PC-3 (cell line): ENCODE measurements around the gene PCED1B. TPM values are rescaled to one million over a fixed set of nuclear protein-coding genes. Genes with fewer than 3 reads are reported as not detected.
"Not testable (repeated sequence)": the region's sequence is repeated elsewhere in the genome, so short reads cannot be mapped to it uniquely, and the experiment has no call there.

Experiments used
- ATAC-seq: fragments of 200-7000 bp; cut with Tn5 transposase; 2 replicates; pipeline ENCODE4 v1.9.1; 2020; ENCODE audit warnings: mild to moderate bottlenecking, moderate library complexity
- BruUV-seq: library from RNA; stranded (reverse); fragments of 400-500 nt; replicated peaks from 2 replicates; lab custom pipeline; 2021; lab: Mats Ljungman, UMichigan
- CTCF ChIA-PET: fragments of 300-600 bp; sonication (Branson Sonifier 250); formaldehyde crosslinking; loops from one replicate; lab custom pipeline; 2022; ENCODE audit warnings: antibody characterized with exemption; lab: Charles Lee
- POLR2A ChIA-PET: fragments of 300-600 bp; sonication (Branson Sonifier 250); formaldehyde crosslinking; loops from one replicate; lab custom pipeline; 2022; ENCODE audit warnings: antibody characterized with exemption; ENCODE audit not compliant: unreplicated experiment; lab: Charles Lee
- DNase-seq: peaks from one replicate; pipeline ENCODE4 v3.0.0-alpha.2; 2015
- H2AFZ ChIP-seq: fragments of 300-600 bp; sonication (generic); 2 replicates; pipeline ENCODE4 v1.6.0; 2016; ENCODE audit warnings: antibody characterized with exemption, low read length
- H3F3A ChIP-seq: fragments of 300-600 bp; sonication (generic); one replicate; pipeline ENCODE4 v1.6.0; 2017; ENCODE audit warnings: antibody characterized with exemption, low read length, control low read depth, mild to moderate bottlenecking; ENCODE audit not compliant: unreplicated experiment
- H3K27ac ChIP-seq: fragments of 300-600 bp; sonication (generic); 2 replicates; pipeline ENCODE4 v1.5.1; 2016; ENCODE audit warnings: mild to moderate bottlenecking, low read length
- H3K27me3 ChIP-seq: fragments of 300-600 bp; sonication (generic); 2 replicates; pipeline ENCODE4 v1.6.1; 2016; ENCODE audit warnings: low read length, mixed read lengths
- H3K36me3 ChIP-seq: fragments of 300-600 bp; sonication (generic); 2 replicates; pipeline ENCODE4 v1.6.1; 2016; ENCODE audit warnings: low read depth, mixed run types, low read length, mixed read lengths
- H3K4me1 ChIP-seq: fragments of 300-600 bp; sonication (generic); 2 replicates; pipeline ENCODE4 v1.5.1; 2016; ENCODE audit warnings: low read length; ENCODE audit not compliant: insufficient read depth
- H3K4me2 ChIP-seq: fragments of 300-600 bp; sonication (generic); 2 replicates; pipeline ENCODE4 v1.6.0; 2016; ENCODE audit warnings: low read length
- H3K4me3 ChIP-seq: fragments of 300-600 bp; sonication (generic); 2 replicates; pipeline ENCODE4 v1.5.1; 2016; ENCODE audit warnings: mild to moderate bottlenecking, low read length, mixed read lengths
- H3K79me2 ChIP-seq: fragments of 300-600 bp; sonication (generic); 2 replicates; pipeline ENCODE4 v1.6.1; 2017; ENCODE audit warnings: low read length, mixed read lengths
- H3K9ac ChIP-seq: fragments of 300-600 bp; sonication (generic); 2 replicates; pipeline ENCODE4 v1.6.0; 2016; ENCODE audit warnings: mild to moderate bottlenecking, low read length
- H3K9me2 ChIP-seq: fragments of 300-600 bp; sonication (generic); replicated peaks from 2 replicates; pipeline ENCODE4 v1.6.1; 2016; ENCODE audit warnings: mixed run types, low read length, mixed read lengths
- H3K9me3 ChIP-seq: fragments of 300-600 bp; sonication (generic); 2 replicates; pipeline ENCODE4 v1.6.1; 2016; ENCODE audit warnings: low read length, mixed read lengths
- H4K20me1 ChIP-seq: fragments of 300-600 bp; sonication (generic); 2 replicates; pipeline ENCODE4 v1.6.1; 2016; ENCODE audit warnings: low read length, mixed read lengths
- CTCF ChIP-seq: fragments of 300-600 bp; sonication (generic); conservative IDR thresholded peaks from 2 replicates; pipeline ENCODE4 v1.5.1; 2017; ENCODE audit warnings: antibody characterized with exemption, low read depth, mild to moderate bottlenecking, low read length
- EZH2 ChIP-seq: fragments of 300-600 bp; sonication (generic); IDR thresholded peaks from one replicate; pipeline ENCODE4 v1.6.1; 2017; ENCODE audit warnings: antibody characterized with exemption, mild to moderate bottlenecking, low read length; ENCODE audit not compliant: unreplicated experiment
- EZH2phosphoT487 ChIP-seq: fragments of 300-600 bp; sonication (generic); IDR thresholded peaks from 2 replicates; pipeline ENCODE4 v1.6.1; 2018; ENCODE audit warnings: mild to moderate bottlenecking, antibody characterized with exemption, low read length, borderline replicate concordance
- intact Hi-C: fragments of 100-400 bp; cut with micrococcal nuclease; formaldehyde crosslinking; loops from 2 replicates; pipeline ENCODE4 v1.9.0; 2023
- total RNA-seq: library from RNA; depleted of rRNA; stranded (reverse); fragments of >200 nt; gene quantifications from 2 replicates; pipeline ENCODE4 v1.2.3, GENCODE V29; 2014

Gene PCED1B
- total RNA-seq, 1 experiment from 2014 or later, result 1.0 TPM

GRCh38 chr12:47277972-47278448 lies 198.6 kb downstream of the PCED1B start:
- no TSS peak for BruUV-seq
- H3K27ac ChIP-seq, result peak overlapping the region; percentile 79
- no peak overlapping the region for H3K4me3 ChIP-seq
- peaks cover 3% of the 10 kb centered on the region for H3F3A ChIP-seq
- DNase-seq, result peak; percentile 97
- H4K20me1 ChIP-seq, result no peaks in the 10 kb centered on the region
- H2AFZ ChIP-seq, result no peak overlapping the region
- H3K9me3 ChIP-seq, result no peaks in the 10 kb centered on the region
- H3K9me2 ChIP-seq, result no peaks in the 10 kb centered on the region
- no peaks in the 10 kb centered on the region for H3K79me2 ChIP-seq
- no peak for TF ChIP-seq EZH2
- TF ChIP-seq CTCF, result no peak
- intact Hi-C loops, result loop anchor here (2.0 to 10.0 kb wide), 2 partner anchors 197 to 243 kb away; no protein-coding TSS in a partner anchor
- CTCF ChIA-PET, result no interaction called here
- H3K4me2 ChIP-seq, result peak overlapping the region; percentile 46; the same call in 1 of the 2 replicates
- no peaks in the 10 kb centered on the region for H3K27me3 ChIP-seq
- peak; percentile 76 for ATAC-seq
- peaks cover 59% of the 10 kb centered on the region for H3K4me1 ChIP-seq
- H3K36me3 ChIP-seq, result no peaks in the 10 kb centered on the region
- POLR2A ChIA-PET, result interaction anchor here (0.6 to 1.1 kb wide), 2 partner anchors 199 to 429 kb away, joined by 3 read pairs; partner anchors contain the start of genes AMIGO2 and PCED1B
- H3K9ac ChIP-seq, result peak overlapping the region; percentile 8; the same call in 1 of the 2 replicates

GRCh38 chr12:47279758-47280157 lies 200.3 kb downstream of the PCED1B start:
- intact Hi-C loops, result loop anchor here (2.0 to 10.0 kb wide), 2 partner anchors 199 to 245 kb away; no protein-coding TSS in a partner anchor
- ATAC-seq, result not testable (repeated sequence)

GRCh38 chr12:47280543-47281300 lies 201.3 kb downstream of the PCED1B start:
- Histone ChIP-seq H4K20me1 (no peaks in the 10 kb centered on the region), H3K9ac (no peak overlapping the region), H3K9me2 (no peaks in the 10 kb centered on the region), H3K27ac (no peak overlapping the region), H3K9me3 (no peaks in the 10 kb centered on the region), H3K27me3 (no peaks in the 10 kb centered on the region), H3K36me3 (no peaks in the 10 kb centered on the region), H3F3A (peaks cover 3% of the 10 kb centered on the region), H3K4me1 (peaks cover 48% of the 10 kb centered on the region), H2AFZ (no peak overlapping the region), H3K4me2 (no peak overlapping the region), H3K79me2 (no peaks in the 10 kb centered on the region), H3K4me3 (no peak overlapping the region)
- ChIA-PET CTCF (interaction anchor here (0.5 to 0.6 kb wide), 2 partner anchors 11 to 231 kb away, joined by 3 to 4 read pairs; no protein-coding TSS in a partner anchor), POLR2A (no interaction called here)
- intact Hi-C loops, result no loop called here
- ATAC-seq (no peak), DNase-seq (no peak)
- no TSS peak for BruUV-seq
- TF ChIP-seq CTCF, result no peak
- no peak for TF ChIP-seq EZH2
- TF ChIP-seq EZH2phosphoT487, result no peak

More at GRCh38 chr12:47279758-47280157, 200.3 kb downstream of the PCED1B start:
- H3K9ac ChIP-seq, H3K79me2 ChIP-seq, H3K36me3 ChIP-seq, H4K20me1 ChIP-seq, H3K9me2 ChIP-seq, BruUV-seq, H3K9me3 ChIP-seq, H3K4me2 ChIP-seq, H3K27me3 ChIP-seq, H3F3A ChIP-seq, H3K27ac ChIP-seq, POLR2A ChIA-PET, H3K4me3 ChIP-seq, H2AFZ ChIP-seq, DNase-seq, CTCF ChIA-PET: not testable (repeated sequence)
- peaks cover 51% of the 10 kb centered on the region for H3K4me1 ChIP-seq
